Mucosa of descending colon (tissue), 3 donors: ENCODE data around the gene SLC2A5. TPM values are rescaled to one million over a fixed set of nuclear protein-coding genes. Genes with fewer than 3 reads are reported as not detected.

Experiments
- ATAC-seq: fragments of 200-7000 bp; cut with Tn5 transposase; one replicate; pipeline ENCODE4 v1.9.1; 2020; ENCODE audit warnings: mild to moderate bottlenecking, moderate library complexity
- DNase-seq, 3 donors: peaks; one replicate each; pipeline ENCODE4 v3.0.0-alpha.2; 2020
- H3K36me3 ChIP-seq: fragments of 200-600 bp; one replicate; pipeline ENCODE4 v1.8.0; 2021; ENCODE audit warnings: low read depth, mild to moderate bottlenecking
- H3K4me1 ChIP-seq: fragments of 200-600 bp; one replicate; pipeline ENCODE4 v1.8.0; 2021; ENCODE audit warnings: low read depth, mild to moderate bottlenecking
- H3K4me3 ChIP-seq: fragments of 200-600 bp; one replicate; pipeline ENCODE4 v1.8.0; 2021; ENCODE audit warnings: mild to moderate bottlenecking
- H3K9me3 ChIP-seq: fragments of 200-600 bp; one replicate; pipeline ENCODE4 v1.8.0; 2021; ENCODE audit warnings: mild to moderate bottlenecking
- intact Hi-C, 2 donors: fragments of 100-400 bp; cut with DNase I in 1 of 2; cut with micrococcal nuclease in 1 of 2; formaldehyde crosslinking; loops; one replicate each; pipeline versions ENCODE4 v1.11.0 to v1.11.1; 2022; cut with DNase I, micrococcal nuclease
- total RNA-seq, 3 donors: library from RNA; stranded (reverse); fragmentation: NEBNext Ultra II Directional in 2 of 3; extraction: Animal tissue kit (Norgen Biotek cat#: 25700) in 2 of 3; gene quantifications; one replicate each; pipeline versions ENCODE4 v1.2.1 to v1.2.4, GENCODE V29; 2021 to 2023
- TF ChIP-seq, protein P1 (sequence below): fragments of 200-600 bp; IDR thresholded peaks from one replicate; pipeline ENCODE4 v1.8.0; 2022; ENCODE audit warnings: antibody characterized with exemption, mild to moderate bottlenecking
- donor health status: DM: no; HTN: no; CAD: no; lungs with moderate emphysema.
- donor health status: DM: no; HTN: no; CAD: no.
- donor health status: DM: no; HTN: yes; CAD: no.

The SLC2A5 gene
- total RNA-seq, 3 donors from 2014 or later: 4.4 to 34.5 (median 7.8) TPM

DNA sequence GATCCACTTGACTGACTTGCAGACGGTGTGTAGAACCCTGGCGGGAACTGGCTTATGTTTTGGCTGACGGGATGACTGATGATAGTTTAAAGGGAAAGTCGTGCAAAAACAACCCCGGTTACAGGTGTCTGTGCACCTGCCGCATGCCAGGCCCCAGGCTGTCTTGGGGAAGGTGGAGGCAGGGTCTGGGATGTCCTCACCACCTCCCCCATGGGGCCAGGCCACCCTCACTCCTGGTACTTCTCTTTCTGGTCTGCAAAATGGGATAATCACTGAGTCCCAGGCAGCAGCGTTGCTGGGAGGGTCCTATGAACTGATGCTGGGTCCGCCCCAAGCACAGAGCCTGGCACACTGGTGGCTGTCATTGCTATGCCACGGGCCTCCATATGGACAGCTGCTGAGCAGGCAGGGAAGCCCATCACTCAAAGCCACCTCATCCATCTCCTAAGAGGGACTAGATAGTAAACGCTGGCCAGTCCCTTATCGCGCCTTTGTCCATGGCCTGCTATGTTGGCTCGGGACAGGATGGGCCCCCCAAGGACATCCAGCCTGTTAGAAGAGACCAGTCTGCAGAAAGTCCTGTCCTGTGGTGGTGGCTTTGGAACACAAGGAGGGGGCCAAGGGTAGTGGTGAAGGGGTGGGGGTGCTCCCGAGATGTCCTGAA is 28.2 kb downstream of the SLC2A5 start:
- TF ChIP-seq, protein P1, sequence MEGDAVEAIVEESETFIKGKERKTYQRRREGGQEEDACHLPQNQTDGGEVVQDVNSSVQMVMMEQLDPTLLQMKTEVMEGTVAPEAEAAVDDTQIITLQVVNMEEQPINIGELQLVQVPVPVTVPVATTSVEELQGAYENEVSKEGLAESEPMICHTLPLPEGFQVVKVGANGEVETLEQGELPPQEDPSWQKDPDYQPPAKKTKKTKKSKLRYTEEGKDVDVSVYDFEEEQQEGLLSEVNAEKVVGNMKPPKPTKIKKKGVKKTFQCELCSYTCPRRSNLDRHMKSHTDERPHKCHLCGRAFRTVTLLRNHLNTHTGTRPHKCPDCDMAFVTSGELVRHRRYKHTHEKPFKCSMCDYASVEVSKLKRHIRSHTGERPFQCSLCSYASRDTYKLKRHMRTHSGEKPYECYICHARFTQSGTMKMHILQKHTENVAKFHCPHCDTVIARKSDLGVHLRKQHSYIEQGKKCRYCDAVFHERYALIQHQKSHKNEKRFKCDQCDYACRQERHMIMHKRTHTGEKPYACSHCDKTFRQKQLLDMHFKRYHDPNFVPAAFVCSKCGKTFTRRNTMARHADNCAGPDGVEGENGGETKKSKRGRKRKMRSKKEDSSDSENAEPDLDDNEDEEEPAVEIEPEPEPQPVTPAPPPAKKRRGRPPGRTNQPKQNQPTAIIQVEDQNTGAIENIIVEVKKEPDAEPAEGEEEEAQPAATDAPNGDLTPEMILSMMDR: no peak
- ATAC-seq: no peak
- intact Hi-C loops: no loop called here
- Histone ChIP-seq H3K4me1 (no peaks in the 10 kb centered on the region), H3K36me3 (no peaks in the 10 kb centered on the region), H3K9me3 (no peaks in the 10 kb centered on the region), H3K4me3 (no peak overlapping the region)
- DNase-seq: no peak

DNA sequence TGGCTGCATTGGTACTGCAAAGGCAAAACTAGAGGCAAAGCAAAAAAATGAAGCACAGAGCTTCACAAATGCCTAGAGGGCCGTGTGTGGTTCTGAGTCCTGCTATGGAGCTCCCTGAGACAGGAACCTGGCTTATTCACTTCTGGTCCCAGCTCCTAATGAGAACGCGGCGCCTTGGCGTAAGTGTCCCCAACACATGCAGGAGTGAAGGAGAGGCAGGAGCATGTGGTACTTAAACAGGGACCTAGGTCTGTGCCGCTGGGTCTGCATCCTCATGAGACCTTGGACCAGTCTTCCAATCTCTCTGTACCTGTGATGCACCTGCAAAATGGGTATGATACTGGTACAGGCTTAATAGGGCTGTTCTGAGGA is 28.8 kb downstream of the SLC2A5 start:
- H3K36me3 ChIP-seq: no peaks in the 10 kb centered on the region
- DNase-seq: no peak

DNA sequence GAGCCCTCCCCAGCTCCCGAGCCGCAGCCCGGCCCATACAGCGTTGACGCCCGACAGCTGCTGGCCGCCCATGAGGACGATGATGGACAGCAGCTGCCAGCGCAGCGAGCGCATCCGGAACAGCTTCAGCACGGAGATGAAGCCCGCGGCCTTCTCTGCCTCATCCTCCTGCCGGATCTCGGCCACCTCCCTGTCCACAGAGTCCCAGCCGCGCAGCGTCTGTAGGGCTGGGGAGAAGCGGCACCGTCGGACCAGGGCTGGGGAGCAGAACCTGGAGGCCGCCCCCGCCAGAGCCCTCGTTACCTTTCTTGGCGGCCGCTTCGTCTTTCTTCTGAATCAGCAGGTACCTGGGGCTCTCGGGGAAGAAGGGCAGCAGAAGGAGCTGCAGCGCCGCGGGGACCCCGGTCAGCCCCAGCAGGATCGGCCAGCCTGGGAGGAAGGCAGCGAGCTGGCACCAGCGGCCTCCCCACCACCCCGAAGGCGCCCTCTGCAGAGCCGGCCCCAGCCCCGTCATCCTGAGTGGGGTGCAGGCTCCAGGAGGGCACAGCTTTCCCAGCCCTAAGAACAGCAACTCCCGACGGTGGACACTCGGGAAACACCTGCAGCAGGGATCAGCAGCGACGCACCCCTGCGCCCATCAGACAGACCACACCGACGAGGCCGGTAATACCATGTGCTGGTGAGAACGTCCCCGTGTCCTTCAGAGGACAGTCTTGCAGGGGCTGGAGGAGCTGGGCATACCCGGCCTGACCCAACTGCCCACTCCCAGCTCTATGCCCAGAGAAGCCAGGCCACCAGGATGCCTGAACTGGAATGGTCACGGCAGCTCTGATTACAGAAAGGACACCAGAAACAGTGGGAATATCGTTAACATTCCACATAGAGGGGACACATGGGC is 29.4 kb downstream of the SLC2A5 start:
- Histone ChIP-seq H3K9me3 (peaks cover 6% of the 10 kb centered on the region), H3K4me1 (no peaks in the 10 kb centered on the region), H3K4me3 (no peak overlapping the region), H3K36me3 (no peaks in the 10 kb centered on the region)
- ATAC-seq (no peak), DNase-seq (no peak)
- intact Hi-C loops: no loop called here
- TF ChIP-seq, protein P1: no peak

More for the DNA sequence above, 28.8 kb downstream of the SLC2A5 start:
- H3K4me1 ChIP-seq: no peaks in the 10 kb centered on the region
- no peak overlapping the region for H3K4me3 ChIP-seq
- H3K9me3 ChIP-seq: no peaks in the 10 kb centered on the region
- TF ChIP-seq, protein P1: no peak
- intact Hi-C loops: no loop called here
- no peak for ATAC-seq

DNA sequence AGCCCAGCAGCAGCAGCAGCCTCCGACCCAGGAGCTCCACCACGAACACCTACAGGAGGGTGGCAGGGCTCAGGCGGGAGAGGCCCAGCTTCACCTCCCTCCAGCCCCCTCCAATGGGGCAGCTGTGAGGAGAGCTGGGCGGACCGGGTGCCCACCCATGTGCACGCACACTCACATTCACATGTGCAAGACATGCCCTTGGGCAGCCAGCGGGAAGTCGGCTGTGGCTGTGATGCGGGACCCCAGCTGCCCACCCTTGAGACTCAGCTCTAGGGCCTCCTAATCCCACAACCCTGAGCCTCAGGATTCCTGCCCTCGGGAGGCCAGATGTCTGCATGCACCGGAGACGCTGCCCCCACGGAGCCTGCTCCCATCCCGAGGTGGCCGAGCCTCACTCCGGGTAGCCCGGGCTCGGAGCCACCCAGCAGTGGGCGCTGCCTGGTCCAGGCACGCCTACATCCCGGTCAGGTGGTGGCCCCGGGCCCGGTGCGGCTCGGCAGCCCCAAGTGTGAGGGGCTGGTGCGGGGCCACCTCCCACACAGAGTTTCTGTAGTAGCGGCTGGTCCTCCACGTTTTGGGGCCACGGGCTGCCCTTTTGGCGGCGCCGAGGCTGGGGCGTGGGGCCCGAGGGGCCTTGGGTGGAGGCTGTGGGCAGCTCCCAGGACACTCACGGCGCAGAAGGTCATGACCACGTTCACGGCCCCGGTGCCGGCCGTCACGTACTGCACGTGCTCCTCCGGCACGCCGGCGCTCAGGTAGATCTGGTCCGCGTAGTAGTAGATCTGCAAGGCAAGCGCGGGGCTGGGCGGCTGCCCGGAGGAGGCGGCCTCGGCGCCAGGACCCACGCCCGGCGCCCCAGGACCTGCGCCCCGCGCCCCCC is 30.3 kb downstream of the SLC2A5 start:
- TF ChIP-seq, protein P1: no peak
- no peak for DNase-seq
- intact Hi-C loops: no loop called here
- no peaks in the 10 kb centered on the region for H3K36me3 ChIP-seq
- no peaks in the 10 kb centered on the region for H3K4me1 ChIP-seq
- peaks cover 9% of the 10 kb centered on the region for H3K9me3 ChIP-seq
- no peak overlapping the region for H3K4me3 ChIP-seq
- no peak for ATAC-seq

DNA sequence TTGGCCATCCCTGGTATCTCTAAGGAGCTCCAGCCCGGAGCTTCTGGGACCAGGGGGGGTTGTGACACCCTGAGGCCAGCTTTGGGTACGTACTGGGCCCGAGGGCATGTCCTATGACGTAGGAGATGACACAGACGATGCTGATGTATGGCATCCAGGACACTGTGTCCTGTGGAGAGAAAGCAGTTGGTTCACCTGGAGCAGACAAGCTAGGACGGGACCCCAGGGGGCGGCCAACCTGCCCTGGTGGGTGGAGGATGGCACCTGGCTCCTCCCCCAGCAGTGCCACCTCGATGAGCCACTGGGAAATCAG is 31.1 kb downstream of the SLC2A5 start:
- Histone ChIP-seq H3K9me3 (peaks cover 9% of the 10 kb centered on the region), H3K4me3 (no peak overlapping the region), H3K36me3 (no peaks in the 10 kb centered on the region), H3K4me1 (no peaks in the 10 kb centered on the region)
- intact Hi-C loops: no loop called here
- DNase-seq (no peak), ATAC-seq (no peak)
- TF ChIP-seq, protein P1: no peak
